ENCODE data around the gene NHLRC1.

DNA sequence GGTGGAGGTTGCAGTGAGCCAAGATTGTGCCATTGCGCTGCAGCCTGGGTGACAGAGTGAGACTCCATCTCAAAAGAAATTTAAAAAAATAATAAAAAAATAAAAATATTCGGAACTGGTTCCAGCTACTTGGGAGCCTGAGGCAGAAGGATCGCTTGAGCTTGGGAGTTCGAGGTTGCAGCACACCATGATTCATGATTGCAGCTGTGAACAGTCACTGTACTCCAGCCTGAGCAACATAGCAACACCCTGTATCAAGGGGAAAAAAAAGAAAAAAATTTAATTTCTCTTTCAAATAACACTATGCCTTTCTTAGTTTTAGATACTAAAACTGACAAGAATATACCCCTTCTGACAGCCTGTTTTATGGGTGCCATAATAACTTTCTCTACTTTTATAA is 43.3 kb upstream of the NHLRC1 start:
- TF ChIP-seq, protein P1, sequence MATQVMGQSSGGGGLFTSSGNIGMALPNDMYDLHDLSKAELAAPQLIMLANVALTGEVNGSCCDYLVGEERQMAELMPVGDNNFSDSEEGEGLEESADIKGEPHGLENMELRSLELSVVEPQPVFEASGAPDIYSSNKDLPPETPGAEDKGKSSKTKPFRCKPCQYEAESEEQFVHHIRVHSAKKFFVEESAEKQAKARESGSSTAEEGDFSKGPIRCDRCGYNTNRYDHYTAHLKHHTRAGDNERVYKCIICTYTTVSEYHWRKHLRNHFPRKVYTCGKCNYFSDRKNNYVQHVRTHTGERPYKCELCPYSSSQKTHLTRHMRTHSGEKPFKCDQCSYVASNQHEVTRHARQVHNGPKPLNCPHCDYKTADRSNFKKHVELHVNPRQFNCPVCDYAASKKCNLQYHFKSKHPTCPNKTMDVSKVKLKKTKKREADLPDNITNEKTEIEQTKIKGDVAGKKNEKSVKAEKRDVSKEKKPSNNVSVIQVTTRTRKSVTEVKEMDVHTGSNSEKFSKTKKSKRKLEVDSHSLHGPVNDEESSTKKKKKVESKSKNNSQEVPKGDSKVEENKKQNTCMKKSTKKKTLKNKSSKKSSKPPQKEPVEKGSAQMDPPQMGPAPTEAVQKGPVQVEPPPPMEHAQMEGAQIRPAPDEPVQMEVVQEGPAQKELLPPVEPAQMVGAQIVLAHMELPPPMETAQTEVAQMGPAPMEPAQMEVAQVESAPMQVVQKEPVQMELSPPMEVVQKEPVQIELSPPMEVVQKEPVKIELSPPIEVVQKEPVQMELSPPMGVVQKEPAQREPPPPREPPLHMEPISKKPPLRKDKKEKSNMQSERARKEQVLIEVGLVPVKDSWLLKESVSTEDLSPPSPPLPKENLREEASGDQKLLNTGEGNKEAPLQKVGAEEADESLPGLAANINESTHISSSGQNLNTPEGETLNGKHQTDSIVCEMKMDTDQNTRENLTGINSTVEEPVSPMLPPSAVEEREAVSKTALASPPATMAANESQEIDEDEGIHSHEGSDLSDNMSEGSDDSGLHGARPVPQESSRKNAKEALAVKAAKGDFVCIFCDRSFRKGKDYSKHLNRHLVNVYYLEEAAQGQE (IDR thresholded peaks at IDR 0.05; ENCODE audit: insufficient replicate concordance, low read depth): no peak
- TF ChIP-seq, protein P2, sequence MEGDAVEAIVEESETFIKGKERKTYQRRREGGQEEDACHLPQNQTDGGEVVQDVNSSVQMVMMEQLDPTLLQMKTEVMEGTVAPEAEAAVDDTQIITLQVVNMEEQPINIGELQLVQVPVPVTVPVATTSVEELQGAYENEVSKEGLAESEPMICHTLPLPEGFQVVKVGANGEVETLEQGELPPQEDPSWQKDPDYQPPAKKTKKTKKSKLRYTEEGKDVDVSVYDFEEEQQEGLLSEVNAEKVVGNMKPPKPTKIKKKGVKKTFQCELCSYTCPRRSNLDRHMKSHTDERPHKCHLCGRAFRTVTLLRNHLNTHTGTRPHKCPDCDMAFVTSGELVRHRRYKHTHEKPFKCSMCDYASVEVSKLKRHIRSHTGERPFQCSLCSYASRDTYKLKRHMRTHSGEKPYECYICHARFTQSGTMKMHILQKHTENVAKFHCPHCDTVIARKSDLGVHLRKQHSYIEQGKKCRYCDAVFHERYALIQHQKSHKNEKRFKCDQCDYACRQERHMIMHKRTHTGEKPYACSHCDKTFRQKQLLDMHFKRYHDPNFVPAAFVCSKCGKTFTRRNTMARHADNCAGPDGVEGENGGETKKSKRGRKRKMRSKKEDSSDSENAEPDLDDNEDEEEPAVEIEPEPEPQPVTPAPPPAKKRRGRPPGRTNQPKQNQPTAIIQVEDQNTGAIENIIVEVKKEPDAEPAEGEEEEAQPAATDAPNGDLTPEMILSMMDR (IDR thresholded peaks at IDR 0.05; ENCODE audit: insufficient read depth, low read length): no peak
- TF ChIP-seq POLR2AphosphoS5 (IDR thresholded peaks at IDR 0.05; ENCODE audit: low read depth) (no peak), SPI1 (IDR thresholded peaks at IDR 0.05; ENCODE audit: borderline replicate concordance, low read depth) (no peak), GABPA (IDR thresholded peaks at IDR 0.05; ENCODE audit: low read depth) (no peak)

Data from HL-60 (cell line).